GM12875 (cell line): ENCODE measurements around the gene WDFY3.

Experiments used
- H3K4me3 ChIP-seq: one replicate; pipeline ENCODE4 v1.5.1; 2011; ENCODE audit warnings: low read depth, low read length, control low read depth
- CTCF ChIP-seq: IDR thresholded peaks from 2 replicates; pipeline ENCODE4 v1.5.1; 2011; ENCODE audit warnings: low read depth, mild to moderate bottlenecking, control low read depth, inconsistent platforms, low read length, moderate library complexity, borderline replicate concordance; ENCODE audit not compliant: insufficient read depth

Gene WDFY3

GRCh38 chr4:84878090-84878489 lies 88.4 kb downstream of the WDFY3 start:
- no peak for TF ChIP-seq CTCF
- H3K4me3 ChIP-seq, result no peak overlapping the region

- no peak overlapping the region for H3K4me3 ChIP-seq
- TF ChIP-seq CTCF, result no peak
Measured at GRCh38 chr4:84877051-84877833, 89.2 kb downstream of the WDFY3 start.

GRCh38 chr4:84875636-84876371 lies 90.7 kb downstream of the WDFY3 start:
- TF ChIP-seq CTCF, result no peak

GRCh38 chr4:84874619-84875018 lies 91.9 kb downstream of the WDFY3 start:
- no peak overlapping the region for H3K4me3 ChIP-seq
- no peak for TF ChIP-seq CTCF

More at GRCh38 chr4:84875636-84876371, 90.7 kb downstream of the WDFY3 start:
- no peak overlapping the region for H3K4me3 ChIP-seq

- H3K4me3 ChIP-seq, result no peak overlapping the region
- TF ChIP-seq CTCF, result no peak
Measured at GRCh38 chr4:84870398-84871163, 95.9 kb downstream of the WDFY3 start.

GRCh38 chr4:84866295-84866694 lies 100.2 kb downstream of the WDFY3 start:
- no peak for TF ChIP-seq CTCF
- H3K4me3 ChIP-seq, result no peak overlapping the region

- no peak for TF ChIP-seq CTCF
- no peak overlapping the region for H3K4me3 ChIP-seq
Measured at GRCh38 chr4:84865600-84865999, 100.9 kb downstream of the WDFY3 start.
